Activated CD4-positive, alpha-beta T cell treated with anti-CD3 and anti-CD28 coated beads, Interleukin-2, amount 10 ng/mL, durations not matched to agents 7 days and 5 days (primary cell): ENCODE measurements around the gene SNX11. TPM values are rescaled to one million over a fixed set of nuclear protein-coding genes. Genes with fewer than 3 reads are reported as not detected.
"Not testable (repeated sequence)": the region's sequence is repeated elsewhere in the genome, so short reads cannot be mapped to it uniquely, and the experiment has no call there.

Experiments
- CTCF ChIA-PET: fragments of 350-600 bp; sonication (Branson Sonifier 250); formaldehyde crosslinking; loops from one replicate; lab custom pipeline; 2021; ENCODE audit warnings: antibody characterized with exemption; lab: Charles Lee
- POLR2A ChIA-PET: fragments of 350-600 bp; sonication (Branson Sonifier 250); formaldehyde crosslinking; loops from one replicate; lab custom pipeline; 2021; ENCODE audit warnings: antibody characterized with exemption; lab: Charles Lee
- DNase-seq: peaks from one replicate; pipeline ENCODE4 v3.0.0-alpha.2; 2020
- H3K27ac Mint-ChIP-seq: one replicate; pipeline ENCODE4 v1.8.0; 2021; ENCODE audit warnings: mild to moderate bottlenecking, moderate library complexity, mixed read lengths
- H3K27me3 Mint-ChIP-seq: one replicate; pipeline ENCODE4 v1.8.0; 2021; ENCODE audit warnings: mixed read lengths
- H3K36me3 Mint-ChIP-seq: one replicate; pipeline ENCODE4 v1.8.0; 2021; ENCODE audit warnings: low read depth, mixed read lengths
- H3K4me1 Mint-ChIP-seq: one replicate; pipeline ENCODE4 v1.8.0; 2021; ENCODE audit warnings: mixed read lengths
- H3K4me3 Mint-ChIP-seq: one replicate; pipeline ENCODE4 v1.8.0; 2021; ENCODE audit warnings: mild to moderate bottlenecking, moderate library complexity, mixed read lengths
- H3K9me3 Mint-ChIP-seq: one replicate; pipeline ENCODE4 v1.8.0; 2021; ENCODE audit warnings: mixed read lengths
- total RNA-seq, 2 experiments: library from RNA; stranded (reverse); gene quantifications; one replicate each; pipeline ENCODE4 v1.2.3, GENCODE V29; 2021

Gene SNX11
- total RNA-seq, 2 experiments from 2014 or later = 21.2 to 22.4 TPM

GRCh38 chr17:48070195-48070594, 37.4 kb upstream of the SNX11 start:
- ChIA-PET CTCF (interaction anchor here (0.6 to 2.0 kb wide), 2 partner anchors 10 to 73 kb away, joined by 4 to 5 read pairs; no protein-coding TSS in a partner anchor), POLR2A (no interaction called here)
- H3K27me3 Mint-ChIP-seq = no peaks in the 10 kb centered on the region
- no peak for DNase-seq
- H3K4me3 Mint-ChIP-seq = no peak overlapping the region
- H3K9me3 Mint-ChIP-seq = no peaks in the 10 kb centered on the region
- H3K27ac Mint-ChIP-seq = no peak overlapping the region
- H3K4me1 Mint-ChIP-seq = peaks cover 3% of the 10 kb centered on the region
- peaks cover 32% of the 10 kb centered on the region for H3K36me3 Mint-ChIP-seq

GRCh38 chr17:48071654-48072053, 35.9 kb upstream of the SNX11 start:
- no peaks in the 10 kb centered on the region for H3K27me3 Mint-ChIP-seq
- no peak for DNase-seq
- no peak overlapping the region for H3K4me3 Mint-ChIP-seq
- H3K4me1 Mint-ChIP-seq = peaks cover 3% of the 10 kb centered on the region
- no peaks in the 10 kb centered on the region for H3K9me3 Mint-ChIP-seq
- ChIA-PET CTCF (interaction anchor here (1.5 kb wide), 1 partner anchor 46 kb away, joined by 5 read pairs; no protein-coding TSS in a partner anchor), POLR2A (no interaction called here)
- H3K27ac Mint-ChIP-seq = no peak overlapping the region
- H3K36me3 Mint-ChIP-seq = peaks cover 30% of the 10 kb centered on the region

GRCh38 chr17:48072811-48073210, 34.8 kb upstream of the SNX11 start:
- H3K4me3 Mint-ChIP-seq, DNase-seq, H3K4me1 Mint-ChIP-seq, H3K27me3 Mint-ChIP-seq, H3K9me3 Mint-ChIP-seq, H3K27ac Mint-ChIP-seq, POLR2A ChIA-PET: not testable (repeated sequence)
- H3K36me3 Mint-ChIP-seq = peaks cover 33% of the 10 kb centered on the region
- CTCF ChIA-PET = interaction anchor here (1.3 to 1.8 kb wide), 3 partner anchors 17 to 62 kb away, joined by 4 to 5 read pairs (median 5); no protein-coding TSS in a partner anchor

- peaks cover 28% of the 10 kb centered on the region for H3K36me3 Mint-ChIP-seq
- H3K27ac Mint-ChIP-seq, H3K27me3 Mint-ChIP-seq, DNase-seq, H3K9me3 Mint-ChIP-seq, POLR2A ChIA-PET, H3K4me1 Mint-ChIP-seq, H3K4me3 Mint-ChIP-seq: not testable (repeated sequence)
- CTCF ChIA-PET = interaction anchor here (0.6 to 9.8 kb wide), 8 partner anchors 18 to 94 kb away, joined by 3 to 55 read pairs (median 4); no protein-coding TSS in a partner anchor
Measured at GRCh38 chr17:48073566-48074094, 33.9 kb upstream of the SNX11 start.

GRCh38 chr17:48074322-48075081, 33.1 kb upstream of the SNX11 start:
- H3K4me3 Mint-ChIP-seq = no peak overlapping the region
- CTCF ChIA-PET = interaction anchor here (0.7 to 9.8 kb wide), 7 partner anchors 22 to 95 kb away, joined by 3 to 55 read pairs (median 4); partner anchors contain the start of gene NFE2L1
- H3K27ac Mint-ChIP-seq = peak overlapping the region; percentile 55
- H3K9me3 Mint-ChIP-seq = no peaks in the 10 kb centered on the region
- H3K27me3 Mint-ChIP-seq = no peaks in the 10 kb centered on the region
- peaks cover 26% of the 10 kb centered on the region for H3K36me3 Mint-ChIP-seq
- peaks cover 3% of the 10 kb centered on the region for H3K4me1 Mint-ChIP-seq
- DNase-seq = peak; percentile 83
- POLR2A ChIA-PET = no interaction called here

GRCh38 chr17:48077152-48077551, 30.4 kb upstream of the SNX11 start:
- H3K27me3 Mint-ChIP-seq, H3K4me1 Mint-ChIP-seq, DNase-seq, H3K27ac Mint-ChIP-seq, H3K4me3 Mint-ChIP-seq, H3K9me3 Mint-ChIP-seq, POLR2A ChIA-PET: not testable (repeated sequence)
- CTCF ChIA-PET = interaction anchor here (0.6 to 9.8 kb wide), 4 partner anchors 51 to 1630 kb away, joined by 3 to 55 read pairs (median 4); partner anchors contain the start of genes CDK5RAP3 and SLC35B1
- peaks cover 18% of the 10 kb centered on the region for H3K36me3 Mint-ChIP-seq

GRCh38 chr17:48081858-48082257, 25.7 kb upstream of the SNX11 start:
- ChIA-PET CTCF (interaction anchor here (0.6 to 9.8 kb wide), 6 partner anchors 13 to 1192 kb away, joined by 3 to 55 read pairs (median 4); no protein-coding TSS in a partner anchor), POLR2A (interaction anchor here (0.6 kb wide), 3 partner anchors 15 to 892 kb away, joined by 3 to 4 read pairs (median 3); no protein-coding TSS in a partner anchor)
- Mint-ChIP-seq H3K36me3 (peaks cover under 1% of the 10 kb centered on the region), H3K27me3 (no peaks in the 10 kb centered on the region), H3K9me3 (no peaks in the 10 kb centered on the region), H3K27ac (no peak overlapping the region), H3K4me1 (peaks cover 9% of the 10 kb centered on the region), H3K4me3 (no peak overlapping the region)
- DNase-seq = no peak

GRCh38 chr17:48084932-48085331, 22.6 kb upstream of the SNX11 start:
- Mint-ChIP-seq H3K9me3 (no peaks in the 10 kb centered on the region), H3K27ac (no peak overlapping the region), H3K27me3 (no peaks in the 10 kb centered on the region), H3K4me3 (no peak overlapping the region), H3K4me1 (peaks cover 9% of the 10 kb centered on the region), H3K36me3 (no peaks in the 10 kb centered on the region)
- ChIA-PET CTCF (interaction anchor here (0.5 to 1.5 kb wide), 2 partner anchors 11 to 58 kb away, joined by 3 to 5 read pairs; no protein-coding TSS in a partner anchor), POLR2A (no interaction called here)
- DNase-seq = no peak

GRCh38 chr17:48093341-48094045, 14.1 kb upstream of the SNX11 start:
- H3K27me3 Mint-ChIP-seq = no peaks in the 10 kb centered on the region
- POLR2A ChIA-PET = no interaction called here
- peaks cover 9% of the 10 kb centered on the region for H3K36me3 Mint-ChIP-seq
- CTCF ChIA-PET = interaction anchor here (1.1 to 1.4 kb wide), 2 partner anchors 21 to 150 kb away, joined by 4 to 5 read pairs; no protein-coding TSS in a partner anchor
- no peak overlapping the region for H3K27ac Mint-ChIP-seq
- no peaks in the 10 kb centered on the region for H3K9me3 Mint-ChIP-seq
- H3K4me1 Mint-ChIP-seq = peaks cover 22% of the 10 kb centered on the region
- no peak overlapping the region for H3K4me3 Mint-ChIP-seq
- no peak for DNase-seq

GRCh38 chr17:48095611-48096010, 12.0 kb upstream of the SNX11 start:
- DNase-seq = no peak
- no peak overlapping the region for H3K4me3 Mint-ChIP-seq
- peaks cover 32% of the 10 kb centered on the region for H3K4me1 Mint-ChIP-seq
- no peaks in the 10 kb centered on the region for H3K9me3 Mint-ChIP-seq
- H3K36me3 Mint-ChIP-seq = peaks cover 6% of the 10 kb centered on the region
- ChIA-PET POLR2A (no interaction called here), CTCF (interaction anchor here (0.7 to 2.3 kb wide), 5 partner anchors 10 to 70 kb away, joined by 3 to 9 read pairs (median 3); partner anchors contain the start of gene SNX11)
- H3K27ac Mint-ChIP-seq = no peak overlapping the region
- no peaks in the 10 kb centered on the region for H3K27me3 Mint-ChIP-seq

GRCh38 chr17:48100160-48100559, 7.4 kb upstream of the SNX11 start:
- Mint-ChIP-seq H3K4me1 (peaks cover 62% of the 10 kb centered on the region), H3K27me3 (no peaks in the 10 kb centered on the region), H3K36me3 (peaks cover 16% of the 10 kb centered on the region), H3K27ac (no peak overlapping the region), H3K9me3 (peaks cover 12% of the 10 kb centered on the region), H3K4me3 (peak overlapping the region; percentile 96)
- no peak for DNase-seq
- POLR2A ChIA-PET = no interaction called here
- CTCF ChIA-PET = interaction anchor here (1.2 kb wide), 2 partner anchors 8 to 75 kb away, joined by 3 to 4 read pairs; no protein-coding TSS in a partner anchor

GRCh38 chr17:48100591-48101011, 7.0 kb upstream of the SNX11 start:
- peaks cover 62% of the 10 kb centered on the region for H3K4me1 Mint-ChIP-seq
- H3K27ac Mint-ChIP-seq = peak overlapping the region; percentile 95
- ChIA-PET CTCF (interaction anchor here (0.8 to 1.1 kb wide), 5 partner anchors 15 to 536 kb away, joined by 3 to 4 read pairs (median 3); no protein-coding TSS in a partner anchor), POLR2A (no interaction called here)
- peak overlapping the region; percentile 96 for H3K4me3 Mint-ChIP-seq
- H3K9me3 Mint-ChIP-seq = peaks cover 12% of the 10 kb centered on the region
- H3K27me3 Mint-ChIP-seq = no peaks in the 10 kb centered on the region
- no peak for DNase-seq
- H3K36me3 Mint-ChIP-seq = peaks cover 16% of the 10 kb centered on the region
